K562 (cell line): ENCODE measurements around the gene IQSEC3. TPM values are rescaled to one million over a fixed set of nuclear protein-coding genes. Genes with fewer than 3 reads are reported as not detected.

Experiments used
- ATF7 ChIP-seq: fragments of 450-650 bp; IDR thresholded peaks from 2 replicates; pipeline ENCODE4 v1.7.1; 2014; ENCODE audit warnings: mild to moderate bottlenecking, moderate library complexity
- KDM5B ChIP-seq: fragments of 200-600 bp; sonication (generic); IDR thresholded peaks from 2 replicates; pipeline ENCODE4 v1.6.1; 2012; ENCODE audit warnings: low read depth, mild to moderate bottlenecking, moderate library complexity, low read length, control low read depth, inconsistent platforms; ENCODE audit not compliant: insufficient replicate concordance
- MXI1 ChIP-seq: IDR thresholded peaks from 2 replicates; pipeline ENCODE4 v1.6.1; 2011; ENCODE audit warnings: low read depth, mild to moderate bottlenecking, improper control_type of control experiment, low read length
- THRAP3 ChIP-seq: fragments of 450-650 bp; IDR thresholded peaks from 2 replicates; pipeline ENCODE4 v1.6.1; 2016; ENCODE audit warnings: mild to moderate bottlenecking, inconsistent platforms, borderline replicate concordance
- polyA plus RNA-seq, 8 experiments: library from polyadenylated mRNA; depleted of rRNA in 4 of 8; stranded (reverse) in 5 of 8; unstranded in 3 of 8; fragments of >200 nt; fragmentation: Nextera tagmentation in 2 of 8; fragmentation: Illumina TruSeq in 1 of 8; extraction: Ambion mirVana in 2 of 8; extraction: Trizol in 1 of 8; gene quantifications; 2 replicates each; pipeline versions ENCODE4 v1.2.1 to v1.2.3, GENCODE V29; 2011 to 2014; ENCODE audit warnings: inconsistent platforms in 1 of 8, missing spikeins in 1 of 8
- total RNA-seq, 7 experiments: library from RNA; depleted of rRNA in 6 of 7; stranded (reverse); fragments of >200 nt in 6 of 7; fragmentation: Illumina TruSeq in 2 of 7; extraction: Trizol in 2 of 7; gene quantifications; 2 replicates each; pipeline versions ENCODE4 v1.2.1 to v1.2.3, GENCODE V29; 2011 to 2021; ENCODE audit warnings: low replicate concordance in 1 of 7
- TF ChIP-seq, protein P1 (sequence below): sonication (generic); formaldehyde crosslinking; IDR thresholded peaks from 2 replicates; pipeline ENCODE4 v1.8.0; 2022; ENCODE audit warnings: mild to moderate bottlenecking, missing genetic modification reagents, borderline replicate concordance
- TF ChIP-seq, protein P2 (sequence below): sonication (generic); formaldehyde crosslinking; IDR thresholded peaks from 2 replicates; pipeline ENCODE4 v1.8.0; 2022; ENCODE audit warnings: missing genetic modification reagents, mild to moderate bottlenecking, borderline replicate concordance
- TF ChIP-seq, protein P3 (sequence below): fragments of 250-450 bp; sonication (Bioruptor Pico); IDR thresholded peaks from 2 replicates; pipeline ENCODE4 v1.5.1; 2021; ENCODE audit warnings: mild to moderate bottlenecking

IQSEC3 gene
- total and polyA plus RNA-seq, 9 of the 15 experiments (the other 6 are each of a cell fraction or from before 2014, with no cell fraction given) = under 0.01 to 0.25 (median 0.08) TPM; not detected in 3

DNA sequence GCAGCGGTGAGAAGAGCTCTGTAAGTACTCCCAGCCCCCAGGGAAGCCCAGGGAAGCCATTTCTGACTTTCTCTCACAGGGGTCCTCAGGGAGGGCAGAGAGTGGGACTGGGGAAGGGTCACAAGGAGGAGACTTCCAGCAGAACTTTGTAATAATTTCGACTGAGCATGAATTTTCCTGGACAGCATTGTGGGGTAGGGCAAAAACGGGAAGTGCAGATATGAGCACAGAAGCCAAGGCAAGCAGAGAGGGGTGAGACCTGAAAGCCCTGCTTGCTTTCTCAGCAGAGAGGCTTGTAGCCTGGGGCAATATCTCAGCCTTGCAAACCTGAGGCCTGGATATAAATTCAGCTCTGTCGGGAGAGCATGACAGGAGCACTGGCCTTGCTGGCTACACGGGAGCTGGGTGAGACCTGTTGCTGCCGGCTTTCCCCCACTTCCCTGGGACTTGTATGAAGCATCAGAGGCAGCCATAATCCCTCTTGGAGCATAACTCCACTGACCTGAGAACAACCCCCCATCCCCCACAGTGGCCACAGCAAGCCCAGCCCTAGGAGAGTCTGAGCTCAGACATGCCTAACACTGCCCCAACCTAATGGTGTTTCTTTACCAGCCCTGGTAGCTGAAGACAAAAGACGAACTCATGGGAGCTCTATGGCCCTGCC lies 9.8 kb upstream of the IQSEC3 start (continued):
- TF ChIP-seq, protein P1, sequence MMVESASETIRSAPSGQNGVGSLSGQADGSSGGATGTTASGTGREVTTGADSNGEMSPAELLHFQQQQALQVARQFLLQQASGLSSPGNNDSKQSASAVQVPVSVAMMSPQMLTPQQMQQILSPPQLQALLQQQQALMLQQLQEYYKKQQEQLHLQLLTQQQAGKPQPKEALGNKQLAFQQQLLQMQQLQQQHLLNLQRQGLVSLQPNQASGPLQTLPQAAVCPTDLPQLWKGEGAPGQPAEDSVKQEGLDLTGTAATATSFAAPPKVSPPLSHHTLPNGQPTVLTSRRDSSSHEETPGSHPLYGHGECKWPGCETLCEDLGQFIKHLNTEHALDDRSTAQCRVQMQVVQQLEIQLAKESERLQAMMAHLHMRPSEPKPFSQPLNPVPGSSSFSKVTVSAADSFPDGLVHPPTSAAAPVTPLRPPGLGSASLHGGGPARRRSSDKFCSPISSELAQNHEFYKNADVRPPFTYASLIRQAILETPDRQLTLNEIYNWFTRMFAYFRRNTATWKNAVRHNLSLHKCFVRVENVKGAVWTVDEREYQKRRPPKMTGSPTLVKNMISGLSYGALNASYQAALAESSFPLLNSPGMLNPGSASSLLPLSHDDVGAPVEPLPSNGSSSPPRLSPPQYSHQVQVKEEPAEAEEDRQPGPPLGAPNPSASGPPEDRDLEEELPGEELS (CRISPR knock-in tag) = no peak
- TF ChIP-seq KDM5B = no peak
- TF ChIP-seq ATF7 = 0 out of 2 replicates have a peak, but pooled peaks have one; percentile 33
- TF ChIP-seq, protein P2, sequence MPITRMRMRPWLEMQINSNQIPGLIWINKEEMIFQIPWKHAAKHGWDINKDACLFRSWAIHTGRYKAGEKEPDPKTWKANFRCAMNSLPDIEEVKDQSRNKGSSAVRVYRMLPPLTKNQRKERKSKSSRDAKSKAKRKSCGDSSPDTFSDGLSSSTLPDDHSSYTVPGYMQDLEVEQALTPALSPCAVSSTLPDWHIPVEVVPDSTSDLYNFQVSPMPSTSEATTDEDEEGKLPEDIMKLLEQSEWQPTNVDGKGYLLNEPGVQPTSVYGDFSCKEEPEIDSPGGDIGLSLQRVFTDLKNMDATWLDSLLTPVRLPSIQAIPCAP (CRISPR knock-in tag) = no peak
- TF ChIP-seq MXI1 = no peak
- TF ChIP-seq THRAP3 = no peak
- TF ChIP-seq, protein P3, sequence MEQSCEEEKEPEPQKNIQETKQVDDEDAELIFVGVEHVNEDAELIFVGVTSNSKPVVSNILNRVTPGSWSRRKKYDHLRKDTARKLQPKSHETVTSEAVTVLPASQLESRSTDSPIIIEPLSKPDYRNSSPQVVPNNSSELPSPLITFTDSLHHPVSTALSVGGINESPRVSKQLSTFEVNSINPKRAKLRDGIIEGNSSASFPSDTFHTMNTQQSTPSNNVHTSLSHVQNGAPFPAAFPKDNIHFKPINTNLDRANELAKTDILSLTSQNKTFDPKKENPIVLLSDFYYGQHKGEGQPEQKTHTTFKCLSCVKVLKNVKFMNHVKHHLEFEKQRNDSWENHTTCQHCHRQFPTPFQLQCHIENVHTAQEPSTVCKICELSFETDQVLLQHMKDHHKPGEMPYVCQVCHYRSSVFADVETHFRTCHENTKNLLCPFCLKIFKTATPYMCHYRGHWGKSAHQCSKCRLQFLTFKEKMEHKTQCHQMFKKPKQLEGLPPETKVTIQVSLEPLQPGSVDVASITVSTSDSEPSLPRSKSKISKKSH = no peak
